ENCODE data around the gene NXN.
"Not testable (repeated sequence)": the region's sequence is repeated elsewhere in the genome, so short reads cannot be mapped to it uniquely, and the experiment has no call there.

NXN gene

GRCh38 chr17:791829-792228 is 187.7 kb downstream of the NXN start:
- TF ChIP-seq CTCF (IDR thresholded peaks at IDR 0.05; ENCODE audit: control extremely low read depth, extremely low read depth, low read depth, missing control alignments), result no peak
- CTCF ChIA-PET, result interaction anchor here (1.8 kb wide), 2 partner anchors 189 to 205 kb away, joined by 7 to 8 read pairs; partner anchors contain the start of gene TIMM22
- POLR2A ChIA-PET, result no interaction called here
- DNase-seq (ENCODE audit: extremely low spot score), result no peak

GRCh38 chr17:790874-791247 is 188.7 kb downstream of the NXN start:
- DNase-seq (ENCODE audit: extremely low spot score); POLR2A ChIA-PET; CTCF ChIA-PET: not testable (repeated sequence)

- DNase-seq (ENCODE audit: extremely low spot score); POLR2A ChIA-PET; CTCF ChIA-PET: not testable (repeated sequence)
These were observed 189.4 kb downstream of the NXN start for GRCh38 chr17:789931-790873.

- POLR2A ChIA-PET, result no interaction called here
- TF ChIP-seq CTCF (IDR thresholded peaks at IDR 0.05; ENCODE audit: control extremely low read depth, extremely low read depth, low read depth, missing control alignments), result no peak
- DNase-seq (ENCODE audit: extremely low spot score), result no peak
- CTCF ChIA-PET, result no interaction called here
These were observed 190.3 kb downstream of the NXN start for GRCh38 chr17:789160-789840.

- CTCF ChIA-PET, result interaction anchor here (1.5 kb wide), 1 partner anchor 208 kb away, joined by 3 read pairs; the partner anchor contains the start of gene TIMM22
- POLR2A ChIA-PET, result no interaction called here
- TF ChIP-seq CTCF (IDR thresholded peaks at IDR 0.05; ENCODE audit: control extremely low read depth, extremely low read depth, low read depth, missing control alignments), result no peak
These were observed 191.0 kb downstream of the NXN start for GRCh38 chr17:788551-788950.

GRCh38 chr17:787641-788221 is 191.8 kb downstream of the NXN start:
- no peak for TF ChIP-seq CTCF (IDR thresholded peaks at IDR 0.05; ENCODE audit: control extremely low read depth, extremely low read depth, low read depth, missing control alignments)
- no peak for DNase-seq (ENCODE audit: extremely low spot score)
- POLR2A ChIA-PET, result interaction anchor here (0.6 kb wide), 1 partner anchor 22 kb away, joined by 3 read pairs; no protein-coding TSS in a partner anchor
- CTCF ChIA-PET, result interaction anchor here (1.5 to 1.7 kb wide), 2 partner anchors 35 to 209 kb away, joined by 3 read pairs; partner anchors contain the start of gene TIMM22

More at GRCh38 chr17:788551-788950, 191.0 kb downstream of the NXN start:
- no peak for DNase-seq (ENCODE audit: extremely low spot score)

- CTCF ChIA-PET, result interaction anchor here (0.7 to 2.2 kb wide), 3 partner anchors 9 to 195 kb away, joined by 3 to 5 read pairs (median 4); no protein-coding TSS in a partner anchor
- POLR2A ChIA-PET; DNase-seq (ENCODE audit: extremely low spot score): not testable (repeated sequence)
These were observed 193.7 kb downstream of the NXN start for GRCh38 chr17:785901-786300.

- CTCF ChIA-PET, result interaction anchor here (2.2 to 3.3 kb wide), 2 partner anchors 11 to 197 kb away, joined by 5 to 12 read pairs; no protein-coding TSS in a partner anchor
- DNase-seq (ENCODE audit: extremely low spot score), result no peak
- POLR2A ChIA-PET, result no interaction called here
- no peak for TF ChIP-seq CTCF (IDR thresholded peaks at IDR 0.05; ENCODE audit: control extremely low read depth, extremely low read depth, low read depth, missing control alignments)
These were observed 195.4 kb downstream of the NXN start for GRCh38 chr17:784143-784542.
